GM23338 (cell line): ENCODE measurements around the gene ZFP62.

Source experiments
- CTCF ChIP-seq, 2 experiments: fragments of 200-600 bp in 1 of 2; sonication (generic) in 1 of 2; conservative IDR thresholded peaks; 2 replicates each; pipeline versions ENCODE4 v1.5.1 to v1.6.1; 2016 to 2017; ENCODE audit warnings: antibody characterized with exemption in 2 of 2, low read depth in 2 of 2, mild to moderate bottlenecking in 2 of 2, moderate library complexity in 1 of 2
- EZH2 ChIP-seq: fragments of 200-600 bp; sonication (generic); IDR thresholded peaks from one replicate; pipeline ENCODE4 v1.8.0; 2017; ENCODE audit warnings: antibody characterized with exemption, mild to moderate bottlenecking, low read depth; ENCODE audit not compliant: unreplicated experiment
- EZH2phosphoT487 ChIP-seq: fragments of 200-600 bp; sonication (generic); IDR thresholded peaks from one replicate; pipeline ENCODE4 v1.8.1; 2018; ENCODE audit warnings: antibody characterized with exemption; ENCODE audit not compliant: unreplicated experiment
- JUNB ChIP-seq: IDR thresholded peaks from one replicate; pipeline ENCODE4 v1.6.1; 2016; ENCODE audit warnings: antibody characterized with exemption; ENCODE audit not compliant: unreplicated experiment
- POLR2AphosphoS5 ChIP-seq: IDR thresholded peaks from 2 replicates; pipeline ENCODE4 v1.6.1; 2016; ENCODE audit warnings: antibody characterized with exemption, low read depth
- REST ChIP-seq: IDR thresholded peaks from one replicate; pipeline ENCODE4 v1.6.1; 2018; ENCODE audit warnings: antibody characterized with exemption; ENCODE audit not compliant: unreplicated experiment

- TF ChIP-seq CTCF (conservative IDR thresholded peaks at IDR 0.05; ENCODE audit: low read depth in 2 of 2), result no peak
- TF ChIP-seq EZH2, result no peak
- TF ChIP-seq EZH2phosphoT487, result no peak
- TF ChIP-seq POLR2AphosphoS5, result peak; percentile 82
- TF ChIP-seq REST, result no peak
- TF ChIP-seq JUNB, result no peak
Measured at GRCh38 chr5:180810210-180810958, 50.7 kb downstream of the ZFP62 start.
